Thyroid gland (tissue), 4 donors: ENCODE measurements around the gene SEC22A. TPM values are rescaled to one million over a fixed set of nuclear protein-coding genes. Genes with fewer than 3 reads are reported as not detected.

ENCODE experiments used
- DNase-seq, 2 donors: peaks; one replicate each; pipeline ENCODE4 v3.0.0-alpha.2; 2019
- H3K27ac ChIP-seq, 3 donors: fragments of 200-600 bp; sonication (generic); 1 replicate in 2 of 3; 2 replicates in 1 of 3; pipeline ENCODE4 v1.5.1; 2016 to 2019; ENCODE audit warnings: mild to moderate bottlenecking in 1 of 3, moderate library complexity in 1 of 3
- H3K27me3 ChIP-seq: fragments of 200-600 bp; sonication (generic); one replicate; pipeline ENCODE4 v1.5.1; 2019
- H3K36me3 ChIP-seq, 2 donors: fragments of 200-600 bp; sonication (generic); one replicate each; pipeline ENCODE4 v1.5.1; 2016 to 2019
- H3K4me1 ChIP-seq, 2 donors: fragments of 200-600 bp; sonication (generic); one replicate each; pipeline ENCODE4 v1.5.1; 2017 to 2019
- H3K4me3 ChIP-seq, 3 donors: fragments of 200-600 bp; sonication (generic); replicated peaks in 1 of 3; 1 replicate in 2 of 3; 2 replicates in 1 of 3; pipeline ENCODE4 v1.5.1; 2016; ENCODE audit warnings: mild to moderate bottlenecking in 1 of 3
- H3K9me3 ChIP-seq: fragments of 200-600 bp; sonication (generic); one replicate; pipeline ENCODE4 v1.5.1; 2017
- CTCF ChIP-seq, 6 experiments: fragments of 200-600 bp in 3 of 6; fragments of 450-650 bp in 3 of 6; sonication (generic) in 3 of 6; IDR thresholded peaks; one replicate each; pipeline ENCODE4 v1.5.1; 2016 to 2019; ENCODE audit warnings: antibody characterized with exemption in 6 of 6, mild to moderate bottlenecking in 2 of 6, inconsistent platforms in 1 of 6, moderate library complexity in 1 of 6
- POLR2A ChIP-seq, 2 donors: fragments of 450-650 bp; IDR thresholded peaks; one replicate each; pipeline ENCODE4 v1.6.1; 2017; ENCODE audit warnings: antibody characterized with exemption in 2 of 2, mild to moderate bottlenecking in 2 of 2, moderate library complexity in 1 of 2
- WGBS, 2 donors: methylation state at CpG; one replicate each; pipeline ENCODE4 v1.1.5; 2017; 5-methylcytosine and 5-hydroxymethylcytosine counted together
- intact Hi-C: fragments of 100-400 bp; cut with DNase I; formaldehyde crosslinking; loops from one replicate; pipeline ENCODE4 v1.15.1; 2023
- total RNA-seq, 4 donors: library from RNA; depleted of rRNA; stranded (reverse); fragments of >200 nt; gene quantifications; one replicate each; pipeline ENCODE4 v1.2.3, GENCODE V29; 2016

SEC22A gene
- total RNA-seq, 4 donors from 2014 or later, result 22.4 to 45.2 (median 33.6) TPM

- DNase-seq, result no peak
- Histone ChIP-seq H3K27me3 (no peaks in the 10 kb centered on the region), H3K36me3 (no peaks in the 10 kb centered on the region), H3K9me3 (no peaks in the 10 kb centered on the region), H3K4me3 (no peak overlapping the region), H3K27ac (no peak overlapping the region), H3K4me1 (no peaks in the 10 kb centered on the region)
- TF ChIP-seq POLR2A (IDR thresholded peaks at IDR 0.05) (no peak), CTCF (IDR thresholded peaks at IDR 0.05) (no peak)
- intact Hi-C loops, result no loop called here
- 79% methylated on average over 16 of the region's 16 CpGs for WGBS, 2 donors
These were observed 110.9 kb downstream of the SEC22A start for GRCh38 chr3:123312331-123313265.

GRCh38 chr3:123313889-123314288, 112.1 kb downstream of the SEC22A start:
- TF ChIP-seq CTCF (IDR thresholded peaks at IDR 0.05) (no peak), POLR2A (IDR thresholded peaks at IDR 0.05) (no peak)
- no peaks in the 10 kb centered on the region for H3K9me3 ChIP-seq
- no peak for DNase-seq
- no peaks in the 10 kb centered on the region for H3K36me3 ChIP-seq
- intact Hi-C loops, result no loop called here
- WGBS, 2 donors, result 76 to 82% methylated on average over 5 of the region's 5 CpGs
- no peak overlapping the region for H3K4me3 ChIP-seq
- H3K27me3 ChIP-seq, result no peaks in the 10 kb centered on the region
- H3K4me1 ChIP-seq, result no peaks in the 10 kb centered on the region
- H3K27ac ChIP-seq, result no peak overlapping the region

- no peak overlapping the region for H3K27ac ChIP-seq
- H3K4me1 ChIP-seq, result no peaks in the 10 kb centered on the region
- H3K27me3 ChIP-seq, result no peaks in the 10 kb centered on the region
- H3K9me3 ChIP-seq, result no peaks in the 10 kb centered on the region
- 46 to 52% methylated on average over 13 to 14 of the region's 14 CpGs for WGBS, 2 donors
- TF ChIP-seq CTCF (IDR thresholded peaks at IDR 0.05) (no peak), POLR2A (IDR thresholded peaks at IDR 0.05) (no peak)
- H3K4me3 ChIP-seq, result no peak overlapping the region
- no peak for DNase-seq
- H3K36me3 ChIP-seq, result no peaks in the 10 kb centered on the region
- intact Hi-C loops, result no loop called here
These were observed 112.9 kb downstream of the SEC22A start for GRCh38 chr3:123314359-123315270.

- TF ChIP-seq CTCF (IDR thresholded peaks at IDR 0.05) (no peak), POLR2A (IDR thresholded peaks at IDR 0.05) (no peak)
- Histone ChIP-seq H3K36me3 (no peaks in the 10 kb centered on the region), H3K9me3 (no peaks in the 10 kb centered on the region), H3K4me1 (no peaks in the 10 kb centered on the region), H3K4me3 (no peak overlapping the region), H3K27ac (no peak overlapping the region), H3K27me3 (no peaks in the 10 kb centered on the region)
- WGBS, 2 donors, result 34 to 44% methylated on average over 4 of the region's 4 CpGs
- intact Hi-C loops, result no loop called here
- no peak for DNase-seq
These were observed 113.5 kb downstream of the SEC22A start for GRCh38 chr3:123315271-123315595.
